Testis (tissue), 3 donors: ENCODE measurements around the gene TOE1. TPM values are rescaled to one million over a fixed set of nuclear protein-coding genes. Genes with fewer than 3 reads are reported as not detected.
A peak's percentile ranks its signal among the peaks of the same experiment; 100 is the strongest.
"Not testable (repeated sequence)": the region's sequence is repeated elsewhere in the genome, so short reads cannot be mapped to it uniquely, and the experiment has no call there.

Experiments used
- DNase-seq: peaks from one replicate; pipeline ENCODE4 v3.0.0-alpha.2; 2019
- H3K27ac ChIP-seq, 2 donors: fragments of 200-600 bp; sonication (generic); one replicate each; pipeline ENCODE4 v1.5.1; 2019
- H3K27me3 ChIP-seq: fragments of 200-600 bp; sonication (generic); one replicate; pipeline ENCODE4 v1.5.1; 2019
- H3K36me3 ChIP-seq: fragments of 200-600 bp; sonication (generic); one replicate; pipeline ENCODE4 v1.5.1; 2017; ENCODE audit warnings: low read depth; ENCODE audit errors: missing control alignments
- H3K4me1 ChIP-seq: fragments of 200-600 bp; sonication (generic); one replicate; pipeline ENCODE4 v1.5.1; 2019
- H3K4me3 ChIP-seq, 2 donors: fragments of 200-600 bp; sonication (generic); one replicate each; pipeline ENCODE4 v1.5.1; 2017 to 2019
- H3K9me3 ChIP-seq: fragments of 200-600 bp; sonication (generic); one replicate; pipeline ENCODE4 v1.5.1; 2017
- CTCF ChIP-seq, 3 experiments: fragments of 450-650 bp in 2 of 3; fragments of 200-600 bp in 1 of 3; sonication (generic) in 1 of 3; IDR thresholded peaks; one replicate each; pipeline ENCODE4 v1.5.1; 2016 to 2019; ENCODE audit warnings: antibody characterized with exemption in 3 of 3, mild to moderate bottlenecking in 2 of 3, moderate library complexity in 1 of 3
- POLR2A ChIP-seq: fragments of 450-650 bp; IDR thresholded peaks from one replicate; pipeline ENCODE4 v1.6.1; 2017; ENCODE audit warnings: antibody characterized with exemption, mild to moderate bottlenecking, moderate library complexity
- WGBS, 2 donors: methylation state at CpG; one replicate each; pipeline ENCODE4 v1.1.5; 2018; 5-methylcytosine and 5-hydroxymethylcytosine counted together
- intact Hi-C: fragments of 100-400 bp; cut with DNase I; formaldehyde crosslinking; loops from one replicate; pipeline ENCODE4 v1.15.1; 2023; ENCODE audit warnings: low total_unique reads
- polyA plus RNA-seq: library from polyadenylated mRNA; stranded (reverse); fragments of 350-450 nt; fragmentation: Illumina TruSeq; extraction: RNeasy Lipid Tissue Mini Kit (QIAGEN cat#74804); gene quantifications from one replicate; pipeline ENCODE4 v1.2.3, GENCODE V29; 2014; ENCODE audit warnings: low read depth, low replicate concordance; ENCODE audit not compliant: insufficient read depth
- total RNA-seq, 2 donors: library from RNA; depleted of rRNA; stranded (reverse); fragments of >200 nt; gene quantifications; one replicate each; pipeline ENCODE4 v1.2.3, GENCODE V29; 2016

TOE1 gene
- total and polyA plus RNA-seq, 3 donors from 2014 or later: 16.3 to 48.3 (median 25.1) TPM

GRCh38 chr1:45353685-45354084, 13.7 kb downstream of the TOE1 start:
- Histone ChIP-seq H3K27ac (no peak overlapping the region), H3K4me3 (no peak overlapping the region), H3K9me3 (no peaks in the 10 kb centered on the region), H3K4me1 (peaks cover 16% of the 10 kb centered on the region), H3K27me3 (no peaks in the 10 kb centered on the region), H3K36me3 (no peaks in the 10 kb centered on the region)
- 80 to 85% methylated on average over 2 of the region's 2 CpGs for WGBS, 2 donors
- intact Hi-C loops: loop anchor here (10.0 kb wide), 1 partner anchor 141 kb away; the partner anchor contains the start of gene TESK2
- no peak for TF ChIP-seq CTCF (IDR thresholded peaks at IDR 0.05)
- no peak for TF ChIP-seq POLR2A
- DNase-seq: no peak

GRCh38 chr1:45354838-45355237, 14.9 kb downstream of the TOE1 start:
- Histone ChIP-seq H3K4me3 (no peak overlapping the region), H3K9me3 (no peaks in the 10 kb centered on the region), H3K27me3 (no peaks in the 10 kb centered on the region), H3K36me3 (no peaks in the 10 kb centered on the region), H3K4me1 (peaks cover 9% of the 10 kb centered on the region), H3K27ac (no peak overlapping the region)
- 94 to 97% methylated on average over 4 of the region's 4 CpGs for WGBS, 2 donors
- intact Hi-C loops: loop anchor here (10.0 kb wide), 1 partner anchor 140 kb away; the partner anchor contains the start of gene TESK2
- no peak for TF ChIP-seq CTCF (IDR thresholded peaks at IDR 0.05)
- DNase-seq: no peak

GRCh38 chr1:45355683-45356082, 15.7 kb downstream of the TOE1 start:
- no peak overlapping the region for H3K4me3 ChIP-seq
- TF ChIP-seq POLR2A (no peak), CTCF (IDR thresholded peaks at IDR 0.05) (no peak)
- no peaks in the 10 kb centered on the region for H3K9me3 ChIP-seq
- no peak for DNase-seq
- peaks cover 8% of the 10 kb centered on the region for H3K4me1 ChIP-seq
- H3K27me3 ChIP-seq: no peaks in the 10 kb centered on the region
- 74 to 90% methylated on average over 2 of the region's 2 CpGs for WGBS, 2 donors
- no peak overlapping the region for H3K27ac ChIP-seq
- intact Hi-C loops: loop anchor here (10.0 kb wide), 1 partner anchor 139 kb away; the partner anchor contains the start of gene TESK2
- H3K36me3 ChIP-seq: no peaks in the 10 kb centered on the region

- H3K9me3 ChIP-seq: no peaks in the 10 kb centered on the region
- TF ChIP-seq POLR2A: no peak
- H3K27ac ChIP-seq: no peak overlapping the region
- no peaks in the 10 kb centered on the region for H3K27me3 ChIP-seq
- peaks cover 4% of the 10 kb centered on the region for H3K4me1 ChIP-seq
- WGBS, 2 donors: 89 to 93% methylated on average over 4 of the region's 4 CpGs
- DNase-seq: no peak
- intact Hi-C loops: loop anchor here (10.0 kb wide), 1 partner anchor 139 kb away; the partner anchor contains the start of gene TESK2
- no peaks in the 10 kb centered on the region for H3K36me3 ChIP-seq
- H3K4me3 ChIP-seq: no peak overlapping the region
Observed at GRCh38 chr1:45356186-45356585, 16.2 kb downstream of the TOE1 start.

GRCh38 chr1:45359882-45360513, 20.0 kb downstream of the TOE1 start:
- peak; percentile 82 for DNase-seq
- WGBS, 2 donors: 34 to 50% methylated on average over 7 of the region's 7 CpGs
- Histone ChIP-seq H3K4me3 (no peak overlapping the region), H3K27ac (peak overlapping the region; percentile 9 to 28), H3K36me3 (no peaks in the 10 kb centered on the region), H3K4me1 (no peaks in the 10 kb centered on the region), H3K27me3 (no peaks in the 10 kb centered on the region), H3K9me3 (no peaks in the 10 kb centered on the region)
- intact Hi-C loops: loop anchor here (10.0 kb wide), 1 partner anchor 135 kb away; the partner anchor contains the start of gene TESK2
- TF ChIP-seq CTCF (IDR thresholded peaks at IDR 0.05): peak; percentile 47 to 71 (median 70)
- no peak for TF ChIP-seq POLR2A

GRCh38 chr1:45360981-45361380, 21.0 kb downstream of the TOE1 start:
- H3K4me1 ChIP-seq, H3K9me3 ChIP-seq, H3K4me3 ChIP-seq, H3K27me3 ChIP-seq, intact Hi-C loops, H3K36me3 ChIP-seq: not testable (repeated sequence)
- peak; percentile 46 for DNase-seq
- WGBS, 2 donors: 43 to 49% methylated on average over 4 to 7 of the region's 7 CpGs
- H3K27ac ChIP-seq: peak overlapping the region; percentile 4 to 28
